Measurements from ENCODE around the gene RHEBL1.

DNA sequence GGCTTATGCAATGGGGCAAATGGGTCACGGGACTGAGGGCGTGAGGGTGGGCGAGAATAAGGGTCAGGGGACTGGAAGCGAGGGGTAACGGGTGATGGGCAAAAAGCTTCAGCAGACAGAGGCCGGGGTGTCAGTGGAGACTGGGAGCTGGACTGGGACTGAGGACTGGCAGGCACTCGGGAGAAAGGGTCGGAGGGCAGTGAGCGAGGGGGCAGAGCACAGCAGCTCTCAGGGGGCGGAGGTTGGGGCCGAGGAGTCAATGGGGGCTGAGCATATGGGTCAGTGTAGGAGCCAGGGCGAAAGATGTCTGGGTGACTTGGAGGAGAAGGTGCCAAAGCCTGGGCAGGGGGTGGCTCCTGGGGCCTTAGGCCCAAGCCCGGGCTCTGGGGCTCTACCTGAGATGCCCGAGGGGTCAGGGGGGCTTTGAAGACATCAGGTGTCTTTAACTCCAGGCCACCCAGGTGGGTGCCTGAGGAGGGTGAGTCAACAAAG, 29.4 kb downstream of the RHEBL1 start:
- TF ChIP-seq CTCF (IDR thresholded peaks at IDR 0.05) (no peak), EZH2 (IDR thresholded peaks at IDR 0.05) (no peak), EZH2phosphoT487 (IDR thresholded peaks at IDR 0.05) (no peak)
